Natural killer cell (primary cell): ENCODE measurements around the gene LSM12. TPM values are rescaled to one million over a fixed set of nuclear protein-coding genes. Genes with fewer than 3 reads are reported as not detected.

Experiments
- ATAC-seq, 3 donors: fragments of 150-1000 bp in 2 of 3; fragments of 200-7000 bp in 1 of 3; cut with Tn5 transposase; 1 replicate in 1 of 3; 2 replicates in 2 of 3; pipeline ENCODE4 v1.10.0; 2021; ENCODE audit warnings: mild to moderate bottlenecking in 2 of 3, moderate library complexity in 2 of 3
- DNase-seq, 2 donors: peaks; one replicate each; pipeline versions ENCODE4 v3.0.0 to v3.0.0-alpha.2; 2013 to 2021; ENCODE audit warnings: mixed read lengths in 1 of 2
- H3K27ac ChIP-seq: one replicate; pipeline ENCODE4 v1.5.1; 2013; ENCODE audit warnings: mild to moderate bottlenecking, low read length
- H3K27me3 ChIP-seq: one replicate; pipeline ENCODE4 v1.6.1; 2013; ENCODE audit warnings: low read length; ENCODE audit not compliant: control insufficient read depth, insufficient read depth
- H3K36me3 ChIP-seq: one replicate; pipeline ENCODE4 v1.6.1; 2013; ENCODE audit warnings: low read length; ENCODE audit not compliant: control insufficient read depth, insufficient read depth
- H3K4me1 ChIP-seq: one replicate; pipeline ENCODE4 v1.6.1; 2013; ENCODE audit warnings: low read length; ENCODE audit not compliant: control insufficient read depth, insufficient read depth
- H3K4me3 ChIP-seq: one replicate; pipeline ENCODE4 v1.5.1; 2013; ENCODE audit warnings: low read length
- H3K9me3 ChIP-seq: one replicate; pipeline ENCODE4 v1.6.1; 2013; ENCODE audit warnings: low read length; ENCODE audit not compliant: control insufficient read depth, insufficient read depth
- H3K27ac Mint-ChIP-seq, 2 donors: one replicate each; pipeline ENCODE4 v1.8.0; 2022; ENCODE audit warnings: mild to moderate bottlenecking in 2 of 2, mixed read lengths in 2 of 2, moderate library complexity in 1 of 2
- H3K27me3 Mint-ChIP-seq, 2 donors: one replicate each; pipeline ENCODE4 v1.8.0; 2022; ENCODE audit warnings: low read depth in 2 of 2, mixed read lengths in 2 of 2
- H3K36me3 Mint-ChIP-seq: one replicate; pipeline ENCODE4 v1.8.0; 2022; ENCODE audit warnings: mixed read lengths
- H3K4me1 Mint-ChIP-seq, 2 donors: one replicate each; pipeline ENCODE4 v1.8.0; 2022; ENCODE audit warnings: mixed read lengths in 2 of 2
- H3K4me3 Mint-ChIP-seq: one replicate; pipeline ENCODE4 v1.8.0; 2022; ENCODE audit warnings: mild to moderate bottlenecking, moderate library complexity, mixed read lengths
- H3K9me3 Mint-ChIP-seq, 2 donors: one replicate each; pipeline ENCODE4 v1.8.0; 2022; ENCODE audit warnings: mixed read lengths in 2 of 2
- CTCF ChIP-seq: fragments of 200-600 bp; IDR thresholded peaks from one replicate; pipeline ENCODE4 v1.8.0; 2022; ENCODE audit warnings: antibody characterized with exemption
- WGBS: methylation state at CpG from one replicate; pipeline ENCODE4 v1.1.7; 2013; ENCODE audit warnings: missing lambda C conversion rate; ENCODE audit not compliant: insufficient coverage; 5-methylcytosine and 5-hydroxymethylcytosine counted together
- intact Hi-C: fragments of 100-400 bp; cut with micrococcal nuclease; formaldehyde crosslinking; loops from one replicate; pipeline ENCODE4 v1.14.2; 2022
- total RNA-seq, 4 donors: library from RNA; stranded (reverse); fragments of 120-200 nt in 1 of 4; gene quantifications; one replicate each; pipeline versions ENCODE4 v1.2.3 to v1.2.4, GENCODE V29; 2013 to 2022

Gene LSM12
- total RNA-seq, 3 donors from 2014 or later (not counting 1 experiment from before 2014, with no cell fraction given), result 46.9 to 54.0 (median 51.8) TPM

- peak overlapping the region; percentile 51 for H3K4me3 ChIP-seq
- H3K36me3 ChIP-seq, result peaks cover 2% of the 10 kb centered on the region
- H3K9me3 Mint-ChIP-seq, result no peaks in the 10 kb centered on the region
- H3K9me3 ChIP-seq, result no peaks in the 10 kb centered on the region
- H3K27me3 Mint-ChIP-seq, result peaks cover 9 to 18% of the 10 kb centered on the region in 2 donors
- peak overlapping the region; percentile 57 to 76 for H3K27ac Mint-ChIP-seq
- no peak overlapping the region for H3K27ac ChIP-seq
- peak in 2 of 3 donors; percentile 1 to 2 for ATAC-seq
- intact Hi-C loops, result loop anchor here (5.0 kb wide), 1 partner anchor 36 kb away; no protein-coding TSS in a partner anchor
- peak overlapping the region; percentile 90 for H3K4me3 Mint-ChIP-seq
- 2% methylated on average over 21 of the region's 21 CpGs for WGBS
- no peaks in the 10 kb centered on the region for H3K36me3 Mint-ChIP-seq
- peaks cover 17 to 24% of the 10 kb centered on the region in 2 donors for H3K4me1 Mint-ChIP-seq
- H3K27me3 ChIP-seq, result peaks cover 16% of the 10 kb centered on the region
- TF ChIP-seq CTCF, result no peak
- peaks cover 41% of the 10 kb centered on the region for H3K4me1 ChIP-seq
- DNase-seq, result no peak
Observed at GRCh38 chr17:44006272-44006597, 60.2 kb downstream of the LSM12 start.

GRCh38 chr17:44005527-44006271, 60.8 kb downstream of the LSM12 start:
- no peak overlapping the region for H3K27ac ChIP-seq
- no peak for TF ChIP-seq CTCF
- H3K4me1 ChIP-seq, result peaks cover 41% of the 10 kb centered on the region
- 5% methylated on average over 59 of the region's 59 CpGs for WGBS
- DNase-seq (peak; percentile 32 to 65), ATAC-seq (peak; percentile 21 to 36 (median 25))
- no peaks in the 10 kb centered on the region for H3K36me3 Mint-ChIP-seq
- H3K4me3 ChIP-seq, result peak overlapping the region; percentile 51
- intact Hi-C loops, result loop anchor here (5.0 kb wide), 1 partner anchor 37 kb away; no protein-coding TSS in a partner anchor
- H3K9me3 Mint-ChIP-seq, result no peaks in the 10 kb centered on the region
- peaks cover 16% of the 10 kb centered on the region for H3K27me3 ChIP-seq
- peaks cover 9 to 18% of the 10 kb centered on the region in 2 donors for H3K27me3 Mint-ChIP-seq
- H3K36me3 ChIP-seq, result peaks cover 2% of the 10 kb centered on the region
- no peaks in the 10 kb centered on the region for H3K9me3 ChIP-seq
- peak overlapping the region; percentile 57 to 76 for H3K27ac Mint-ChIP-seq
- peaks cover 17 to 24% of the 10 kb centered on the region in 2 donors for H3K4me1 Mint-ChIP-seq
- H3K4me3 Mint-ChIP-seq, result peak overlapping the region; percentile 90

- intact Hi-C loops, result loop anchor here (5.0 kb wide), 1 partner anchor 37 kb away; no protein-coding TSS in a partner anchor
- H3K4me3 ChIP-seq, result no peak overlapping the region
- Mint-ChIP-seq H3K27me3 (peaks cover 9 to 18% of the 10 kb centered on the region in 2 donors), H3K4me3 (peak overlapping the region; percentile 40), H3K9me3 (no peaks in the 10 kb centered on the region), H3K4me1 (peaks cover 17 to 24% of the 10 kb centered on the region in 2 donors), H3K27ac (no peak overlapping the region), H3K36me3 (no peaks in the 10 kb centered on the region)
- no peaks in the 10 kb centered on the region for H3K9me3 ChIP-seq
- 4% methylated on average over 71 of the region's 71 CpGs for WGBS
- no peaks in the 10 kb centered on the region for H3K36me3 ChIP-seq
- DNase-seq, result peak; percentile 24 to 48
- TF ChIP-seq CTCF, result no peak
- ATAC-seq, result no peak
- peaks cover 16% of the 10 kb centered on the region for H3K27me3 ChIP-seq
- H3K4me1 ChIP-seq, result peaks cover 41% of the 10 kb centered on the region
- H3K27ac ChIP-seq, result no peak overlapping the region
Observed at GRCh38 chr17:44004761-44005526, 61.5 kb downstream of the LSM12 start.
